GM12875 (cell line): Measurements from ENCODE around the gene SCN10A.
A peak's percentile ranks its signal among the peaks of the same experiment; 100 is the strongest.

Experiments
- H3K4me3 ChIP-seq: one replicate; pipeline ENCODE4 v1.5.1; 2011; ENCODE audit warnings: low read depth, low read length, control low read depth
- TF ChIP-seq, protein P1 (sequence below): IDR thresholded peaks from 2 replicates; pipeline ENCODE4 v1.5.1; 2011; ENCODE audit warnings: low read depth, mild to moderate bottlenecking, control low read depth, inconsistent platforms, low read length, moderate library complexity, borderline replicate concordance; ENCODE audit not compliant: insufficient read depth

The SCN10A gene

DNA sequence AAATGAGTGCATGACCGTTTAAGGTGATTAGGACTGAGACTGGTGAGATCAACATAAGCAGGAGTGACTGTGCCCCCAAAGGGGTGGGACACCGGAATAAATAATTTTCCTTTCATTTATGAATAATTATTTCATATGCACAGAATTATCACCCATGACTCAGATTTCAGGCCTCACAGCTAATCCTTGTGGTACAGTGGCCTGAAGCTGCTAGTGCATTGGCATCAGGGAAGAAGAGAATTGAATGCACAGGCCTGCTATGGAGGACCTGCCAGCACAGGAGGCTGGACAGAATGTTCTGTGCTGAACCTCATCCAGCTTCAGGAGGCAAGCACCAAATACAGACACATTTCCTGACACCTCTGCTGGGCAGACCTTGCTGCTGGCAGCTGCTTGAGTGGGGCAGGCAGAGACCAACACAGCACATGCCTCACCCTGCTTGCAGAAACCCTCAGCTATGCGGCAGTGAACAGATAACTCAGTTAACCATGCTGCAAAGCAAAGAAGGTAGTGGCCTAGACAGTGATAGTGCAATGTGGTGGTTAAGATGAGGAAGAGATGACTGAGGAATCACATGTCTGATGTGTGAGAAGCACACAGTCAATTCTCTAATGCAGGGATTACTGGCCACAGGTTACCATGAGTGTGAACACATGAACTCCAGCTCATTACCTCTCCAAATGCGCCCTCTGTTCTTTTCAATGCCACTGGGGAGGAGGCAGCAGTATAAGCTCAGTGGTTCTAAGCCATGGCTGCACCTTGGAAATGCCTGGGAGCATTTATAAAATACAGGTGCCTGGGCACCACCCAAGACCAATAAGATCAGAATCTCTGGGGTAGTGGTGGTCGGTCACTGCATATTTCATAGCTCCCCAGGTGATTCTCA is 98.4 kb downstream of the SCN10A start:
- H3K4me3 ChIP-seq, result no peak overlapping the region
- TF ChIP-seq, protein P1, sequence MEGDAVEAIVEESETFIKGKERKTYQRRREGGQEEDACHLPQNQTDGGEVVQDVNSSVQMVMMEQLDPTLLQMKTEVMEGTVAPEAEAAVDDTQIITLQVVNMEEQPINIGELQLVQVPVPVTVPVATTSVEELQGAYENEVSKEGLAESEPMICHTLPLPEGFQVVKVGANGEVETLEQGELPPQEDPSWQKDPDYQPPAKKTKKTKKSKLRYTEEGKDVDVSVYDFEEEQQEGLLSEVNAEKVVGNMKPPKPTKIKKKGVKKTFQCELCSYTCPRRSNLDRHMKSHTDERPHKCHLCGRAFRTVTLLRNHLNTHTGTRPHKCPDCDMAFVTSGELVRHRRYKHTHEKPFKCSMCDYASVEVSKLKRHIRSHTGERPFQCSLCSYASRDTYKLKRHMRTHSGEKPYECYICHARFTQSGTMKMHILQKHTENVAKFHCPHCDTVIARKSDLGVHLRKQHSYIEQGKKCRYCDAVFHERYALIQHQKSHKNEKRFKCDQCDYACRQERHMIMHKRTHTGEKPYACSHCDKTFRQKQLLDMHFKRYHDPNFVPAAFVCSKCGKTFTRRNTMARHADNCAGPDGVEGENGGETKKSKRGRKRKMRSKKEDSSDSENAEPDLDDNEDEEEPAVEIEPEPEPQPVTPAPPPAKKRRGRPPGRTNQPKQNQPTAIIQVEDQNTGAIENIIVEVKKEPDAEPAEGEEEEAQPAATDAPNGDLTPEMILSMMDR, result no peak

DNA sequence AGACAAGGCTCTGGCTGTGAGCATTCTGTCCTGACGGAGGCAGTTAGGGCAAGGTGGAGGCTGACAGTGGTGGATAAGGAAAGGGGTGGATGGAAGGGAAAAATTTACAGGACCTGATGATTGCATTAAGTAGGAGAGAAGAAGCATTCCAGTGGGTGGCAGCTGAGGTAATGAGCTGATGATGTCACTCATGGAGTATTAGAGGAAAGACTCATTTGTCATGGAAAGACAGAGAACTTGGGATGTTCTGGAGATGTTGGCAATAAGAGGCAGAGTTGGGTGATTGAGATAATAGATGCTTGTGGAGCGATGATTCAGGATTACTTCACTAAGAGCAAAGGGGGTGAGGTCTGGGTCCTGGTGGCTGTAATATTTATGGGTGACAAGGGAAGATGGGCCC is 102.9 kb downstream of the SCN10A start:
- H3K4me3 ChIP-seq, result no peak overlapping the region
- TF ChIP-seq, protein P1, result no peak

DNA sequence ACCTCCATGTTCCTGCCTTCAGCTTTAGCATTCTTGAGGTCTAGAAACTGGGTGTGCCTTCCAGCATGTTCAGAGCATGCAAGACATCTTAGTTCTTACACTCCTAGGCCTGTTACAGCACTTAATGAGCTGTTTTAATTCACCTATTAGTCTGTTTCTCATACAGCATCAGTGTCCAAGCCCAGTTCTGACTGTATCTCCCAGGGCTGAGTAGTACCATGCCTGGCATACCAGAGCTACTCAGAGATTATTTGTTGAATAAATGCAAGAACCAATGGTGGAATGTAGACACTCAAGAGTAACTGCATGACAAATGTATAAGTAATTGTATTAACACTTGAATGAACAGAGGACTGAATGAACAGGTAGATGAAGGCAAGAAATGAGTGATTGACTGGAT is 104.7 kb downstream of the SCN10A start:
- H3K4me3 ChIP-seq, result no peak overlapping the region
- TF ChIP-seq, protein P1, result no peak

DNA sequence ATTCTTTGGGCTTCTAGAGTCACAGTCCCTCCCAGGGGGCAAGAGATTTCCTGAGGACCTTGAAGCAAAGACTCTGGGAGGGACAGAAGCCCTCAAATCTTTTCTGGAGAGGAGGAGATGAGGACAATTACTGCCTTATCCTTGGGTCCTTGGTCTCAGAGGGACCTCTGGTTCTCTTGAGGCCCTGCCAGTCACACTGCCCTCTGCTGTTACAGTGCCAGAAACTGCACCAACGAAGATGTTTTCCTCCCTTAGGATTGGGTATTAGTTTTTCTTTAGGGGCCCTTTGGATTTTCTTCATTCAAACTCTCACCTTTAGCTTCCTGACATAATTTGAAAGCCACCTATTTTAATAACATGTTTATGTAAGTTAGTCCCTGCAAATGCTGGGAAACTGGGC is 108.3 kb downstream of the SCN10A start:
- TF ChIP-seq, protein P1, result peak; percentile 50; the same call in 1 of the 2 replicates
- no peak overlapping the region for H3K4me3 ChIP-seq

DNA sequence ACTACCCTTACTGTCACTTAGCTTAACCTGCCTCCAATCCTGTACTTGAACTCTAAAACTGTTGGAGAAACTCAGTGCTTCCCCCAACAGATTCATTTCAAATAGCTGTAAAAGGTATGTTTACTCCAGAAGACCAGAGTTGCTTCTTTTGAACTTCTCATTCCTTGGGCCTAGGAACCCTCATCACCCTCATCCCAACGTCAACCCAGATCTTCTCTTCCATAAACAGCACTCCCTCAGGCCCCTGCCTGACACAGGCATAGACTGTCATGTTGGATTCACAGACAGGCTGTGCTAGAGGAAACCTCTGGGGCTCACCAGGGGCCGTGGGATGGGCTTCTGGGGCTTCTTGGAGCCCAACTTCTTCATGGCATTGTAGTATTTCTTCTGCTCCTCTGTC is 109.1 kb downstream of the SCN10A start:
- H3K4me3 ChIP-seq, result no peak overlapping the region
- TF ChIP-seq, protein P1, result no peak

DNA sequence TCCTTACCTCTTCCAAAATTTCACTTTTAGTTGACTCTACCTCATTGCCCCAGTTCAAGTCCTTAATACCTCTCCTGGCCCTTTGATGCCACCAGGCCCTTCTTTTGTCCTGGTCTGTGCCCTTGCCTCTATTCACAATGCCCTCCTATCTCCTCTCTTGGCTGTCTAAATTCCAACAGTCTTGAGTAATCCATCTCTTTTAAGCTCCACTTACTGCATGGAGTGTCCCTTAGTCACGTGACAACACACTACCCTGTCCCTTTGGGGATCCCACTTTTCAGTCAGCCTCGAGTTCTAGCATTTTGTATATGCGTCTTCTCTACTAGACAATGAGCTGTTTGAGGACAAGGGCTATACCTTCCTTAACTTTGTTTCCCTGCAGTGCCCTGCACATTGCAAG is 113.8 kb downstream of the SCN10A start:
- no peak overlapping the region for H3K4me3 ChIP-seq
- TF ChIP-seq, protein P1, result no peak

DNA sequence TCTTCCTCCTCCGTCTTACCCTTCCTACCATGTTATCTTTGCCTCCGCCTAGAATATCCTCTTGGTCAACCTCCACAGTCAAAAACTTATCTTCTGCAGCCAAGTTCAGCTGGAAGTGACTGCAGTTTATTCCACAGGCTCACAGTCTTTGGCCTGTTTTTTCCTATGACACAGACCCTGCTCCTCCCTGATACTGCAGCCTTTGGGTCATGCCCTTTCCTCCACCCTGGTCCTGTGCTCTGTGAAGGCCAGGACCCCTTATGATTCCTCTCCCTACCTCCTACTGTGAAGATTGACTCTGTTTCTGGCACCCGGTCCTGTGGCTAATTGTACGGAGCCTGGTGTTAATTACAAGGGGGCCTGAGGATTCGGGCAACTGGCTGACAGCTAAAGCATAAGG is 117.3 kb downstream of the SCN10A start:
- H3K4me3 ChIP-seq, result no peak overlapping the region
- TF ChIP-seq, protein P1, result no peak
